CD8-positive, alpha-beta memory T cell (primary cell): Measurements from ENCODE around the gene ZFYVE27. TPM values are rescaled to one million over a fixed set of nuclear protein-coding genes. Genes with fewer than 3 reads are reported as not detected.

Experiments used
- CTCF ChIA-PET: fragments of 350-600 bp; sonication (Branson Sonifier 250); formaldehyde crosslinking; loops from one replicate; lab custom pipeline; 2021; ENCODE audit warnings: antibody characterized with exemption; lab: Charles Lee
- POLR2A ChIA-PET: fragments of 350-600 bp; sonication (Branson Sonifier 250); formaldehyde crosslinking; loops from one replicate; lab custom pipeline; 2021; ENCODE audit warnings: antibody characterized with exemption; lab: Charles Lee
- DNase-seq, 5 donors: peaks; one replicate each; pipeline versions ENCODE4 v3.0.0 to v3.0.0-alpha.2; 2020 to 2022; ENCODE audit warnings: mixed read lengths in 1 of 5
- H3K27ac ChIP-seq: one replicate; pipeline ENCODE4 v1.7.0; 2013; ENCODE audit warnings: low read depth, mild to moderate bottlenecking, low read length, moderate library complexity
- H3K27me3 ChIP-seq: 2 replicates; pipeline ENCODE4 v1.7.0; 2013; ENCODE audit warnings: low read length, mild to moderate bottlenecking; ENCODE audit not compliant: insufficient read depth, poor library complexity, severe bottlenecking
- H3K36me3 ChIP-seq: 2 replicates; pipeline ENCODE4 v1.7.0; 2013; ENCODE audit warnings: mild to moderate bottlenecking, low read length, moderate library complexity; ENCODE audit not compliant: insufficient read depth
- H3K4me1 ChIP-seq: 2 replicates; pipeline ENCODE4 v1.7.0; 2013; ENCODE audit warnings: mild to moderate bottlenecking, low read length, moderate library complexity; ENCODE audit not compliant: insufficient read depth
- H3K4me3 ChIP-seq: 2 replicates; pipeline ENCODE4 v1.7.0; 2013; ENCODE audit warnings: mild to moderate bottlenecking, low read length
- H3K9me3 ChIP-seq: 2 replicates; pipeline ENCODE4 v1.7.0; 2013; ENCODE audit warnings: mild to moderate bottlenecking, low read length
- H3K27ac Mint-ChIP-seq, 8 donors: one replicate each; pipeline ENCODE4 v1.8.0; 2020 to 2021; ENCODE audit warnings: mixed read lengths in 8 of 8, mild to moderate bottlenecking in 6 of 8, inconsistent platforms in 3 of 8, moderate library complexity in 3 of 8
- H3K27me3 Mint-ChIP-seq, 2 donors: one replicate each; pipeline ENCODE4 v1.8.0; 2020 to 2021; ENCODE audit warnings: mixed read lengths in 2 of 2, mild to moderate bottlenecking in 1 of 2, moderate library complexity in 1 of 2
- H3K36me3 Mint-ChIP-seq, 3 donors: one replicate each; pipeline ENCODE4 v1.8.0; 2020 to 2021; ENCODE audit warnings: mixed read lengths in 3 of 3, inconsistent platforms in 1 of 3, mild to moderate bottlenecking in 1 of 3
- H3K4me1 Mint-ChIP-seq, 3 donors: one replicate each; pipeline ENCODE4 v1.8.0; 2020 to 2021; ENCODE audit warnings: mixed read lengths in 3 of 3, inconsistent platforms in 1 of 3, mild to moderate bottlenecking in 1 of 3
- H3K4me3 Mint-ChIP-seq, 7 donors: one replicate each; pipeline ENCODE4 v1.8.0; 2020 to 2021; ENCODE audit warnings: mixed read lengths in 7 of 7, mild to moderate bottlenecking in 6 of 7, moderate library complexity in 4 of 7, inconsistent platforms in 2 of 7
- H3K9me3 Mint-ChIP-seq, 5 donors: one replicate each; pipeline ENCODE4 v1.8.0; 2020 to 2022; ENCODE audit warnings: mixed read lengths in 5 of 5, mild to moderate bottlenecking in 3 of 5, moderate library complexity in 2 of 5, inconsistent platforms in 1 of 5
- polyA plus RNA-seq: library from polyadenylated mRNA; unstranded; fragments of 300-500 nt; fragmentation: Illumina TruSeq; gene quantifications from one replicate; pipeline ENCODE4 v1.2.3, GENCODE V29; 2021
- total RNA-seq, 2 experiments: library from RNA; stranded (reverse); gene quantifications; one replicate each; pipeline ENCODE4 v1.2.3, GENCODE V29; 2021

The ZFYVE27 gene
- total and polyA plus RNA-seq, 3 experiments from 2014 or later, result 27.4 to 31.4 (median 28.6) TPM

- Histone ChIP-seq H3K4me3 (no peak overlapping the region), H3K4me1 (no peaks in the 10 kb centered on the region), H3K27ac (no peak overlapping the region), H3K9me3 (no peaks in the 10 kb centered on the region), H3K36me3 (peaks cover 65% of the 10 kb centered on the region), H3K27me3 (no peaks in the 10 kb centered on the region)
- Mint-ChIP-seq H3K9me3 (no peaks in the 10 kb centered on the region), H3K4me1 (no peaks in the 10 kb centered on the region), H3K4me3 (no peak overlapping the region), H3K27ac (peak overlapping the region in 3 of 8 donors; percentile 29 to 78 (median 66)), H3K36me3 (peaks cover 9 to 93% (median 28%) of the 10 kb centered on the region in 3 donors), H3K27me3 (no peaks in the 10 kb centered on the region)
- ChIA-PET POLR2A (no interaction called here), CTCF (interaction anchor here (1.6 kb wide), 1 partner anchor 114 kb away, joined by 7 read pairs; no protein-coding TSS in a partner anchor)
- no peak for DNase-seq
These were observed 17.8 kb downstream of the ZFYVE27 start for GRCh38 chr10:97754726-97755125.

GRCh38 chr10:97755718-97756117, 18.8 kb downstream of the ZFYVE27 start:
- Mint-ChIP-seq H3K36me3 (peaks cover 9 to 93% (median 27%) of the 10 kb centered on the region in 3 donors), H3K27ac (no peak overlapping the region), H3K4me3 (no peak overlapping the region), H3K9me3 (no peaks in the 10 kb centered on the region), H3K27me3 (no peaks in the 10 kb centered on the region), H3K4me1 (no peaks in the 10 kb centered on the region)
- ChIA-PET POLR2A (no interaction called here), CTCF (interaction anchor here (1.6 kb wide), 1 partner anchor 113 kb away, joined by 7 read pairs; no protein-coding TSS in a partner anchor)
- no peak for DNase-seq
- peaks cover 60% of the 10 kb centered on the region for H3K36me3 ChIP-seq
- no peak overlapping the region for H3K27ac ChIP-seq
- no peaks in the 10 kb centered on the region for H3K4me1 ChIP-seq
- no peaks in the 10 kb centered on the region for H3K9me3 ChIP-seq
- H3K27me3 ChIP-seq, result no peaks in the 10 kb centered on the region
- H3K4me3 ChIP-seq, result no peak overlapping the region

GRCh38 chr10:97757471-97757870, 20.5 kb downstream of the ZFYVE27 start:
- Histone ChIP-seq H3K4me1 (no peaks in the 10 kb centered on the region), H3K36me3 (peaks cover 49% of the 10 kb centered on the region), H3K9me3 (no peaks in the 10 kb centered on the region), H3K27me3 (no peaks in the 10 kb centered on the region), H3K4me3 (no peak overlapping the region), H3K27ac (no peak overlapping the region)
- peaks cover 9 to 93% (median 24%) of the 10 kb centered on the region in 3 donors for H3K36me3 Mint-ChIP-seq
- no peak overlapping the region for H3K4me3 Mint-ChIP-seq
- H3K9me3 Mint-ChIP-seq, result no peaks in the 10 kb centered on the region
- H3K27ac Mint-ChIP-seq, result no peak overlapping the region
- ChIA-PET CTCF (no interaction called here), POLR2A (no interaction called here)
- H3K4me1 Mint-ChIP-seq, result no peaks in the 10 kb centered on the region
- DNase-seq, result no peak
- no peaks in the 10 kb centered on the region for H3K27me3 Mint-ChIP-seq

- no peak overlapping the region for H3K4me3 Mint-ChIP-seq
- H3K9me3 Mint-ChIP-seq, result no peaks in the 10 kb centered on the region
- no peaks in the 10 kb centered on the region for H3K9me3 ChIP-seq
- H3K4me1 ChIP-seq, result no peaks in the 10 kb centered on the region
- ChIA-PET POLR2A (no interaction called here), CTCF (interaction anchor here (0.7 to 1.2 kb wide), 5 partner anchors 8 to 110 kb away, joined by 3 to 4 read pairs (median 3); no protein-coding TSS in a partner anchor)
- no peak overlapping the region for H3K4me3 ChIP-seq
- no peaks in the 10 kb centered on the region for H3K27me3 Mint-ChIP-seq
- H3K27ac ChIP-seq, result no peak overlapping the region
- DNase-seq, result peak in 4 of 5 donors; percentile 11 to 39 (median 17)
- peaks cover 9 to 78% (median 20%) of the 10 kb centered on the region in 3 donors for H3K36me3 Mint-ChIP-seq
- no peaks in the 10 kb centered on the region for H3K4me1 Mint-ChIP-seq
- H3K27me3 ChIP-seq, result no peaks in the 10 kb centered on the region
- peak overlapping the region in 2 of 8 donors; percentile 36 to 64 for H3K27ac Mint-ChIP-seq
- peaks cover 34% of the 10 kb centered on the region for H3K36me3 ChIP-seq
These were observed 22.4 kb downstream of the ZFYVE27 start for GRCh38 chr10:97759158-97759887.

- Mint-ChIP-seq H3K27ac (no peak overlapping the region), H3K4me1 (no peaks in the 10 kb centered on the region), H3K27me3 (peaks cover 0 to 2% of the 10 kb centered on the region in 2 donors), H3K36me3 (peaks cover 9 to 74% (median 18%) of the 10 kb centered on the region in 3 donors), H3K4me3 (no peak overlapping the region), H3K9me3 (no peaks in the 10 kb centered on the region)
- ChIA-PET POLR2A (no interaction called here), CTCF (interaction anchor here (0.6 to 1.1 kb wide), 5 partner anchors 9 to 110 kb away, joined by 3 to 4 read pairs (median 3); no protein-coding TSS in a partner anchor)
- no peaks in the 10 kb centered on the region for H3K27me3 ChIP-seq
- no peaks in the 10 kb centered on the region for H3K4me1 ChIP-seq
- no peak overlapping the region for H3K4me3 ChIP-seq
- DNase-seq, result no peak
- no peaks in the 10 kb centered on the region for H3K9me3 ChIP-seq
- H3K36me3 ChIP-seq, result peaks cover 28% of the 10 kb centered on the region
- H3K27ac ChIP-seq, result no peak overlapping the region
These were observed 23.0 kb downstream of the ZFYVE27 start for GRCh38 chr10:97759946-97760345.

GRCh38 chr10:97760461-97761257, 23.7 kb downstream of the ZFYVE27 start:
- H3K27me3 ChIP-seq, result no peaks in the 10 kb centered on the region
- no peaks in the 10 kb centered on the region for H3K9me3 ChIP-seq
- no peak overlapping the region for H3K4me3 Mint-ChIP-seq
- no peak for DNase-seq
- no peak overlapping the region for H3K4me3 ChIP-seq
- H3K27ac ChIP-seq, result no peak overlapping the region
- CTCF ChIA-PET, result interaction anchor here (0.6 to 1.1 kb wide), 5 partner anchors 10 to 109 kb away, joined by 3 to 4 read pairs (median 3); no protein-coding TSS in a partner anchor
- no peaks in the 10 kb centered on the region for H3K4me1 ChIP-seq
- peaks cover 0 to 2% of the 10 kb centered on the region in 2 donors for H3K27me3 Mint-ChIP-seq
- peaks cover 5 to 67% (median 16%) of the 10 kb centered on the region in 3 donors for H3K36me3 Mint-ChIP-seq
- POLR2A ChIA-PET, result no interaction called here
- H3K4me1 Mint-ChIP-seq, result no peaks in the 10 kb centered on the region
- peak overlapping the region in 1 of 8 donors; percentile 36 for H3K27ac Mint-ChIP-seq
- peaks cover 21% of the 10 kb centered on the region for H3K36me3 ChIP-seq
- H3K9me3 Mint-ChIP-seq, result no peaks in the 10 kb centered on the region

- Mint-ChIP-seq H3K27me3 (peaks cover 0 to 2% of the 10 kb centered on the region in 2 donors), H3K4me3 (no peak overlapping the region), H3K9me3 (no peaks in the 10 kb centered on the region), H3K4me1 (no peaks in the 10 kb centered on the region), H3K36me3 (peaks cover 5 to 59% (median 16%) of the 10 kb centered on the region in 3 donors), H3K27ac (peak overlapping the region in 2 of 8 donors; percentile 33 to 63)
- Histone ChIP-seq H3K9me3 (no peaks in the 10 kb centered on the region), H3K4me1 (no peaks in the 10 kb centered on the region), H3K36me3 (peaks cover 19% of the 10 kb centered on the region), H3K4me3 (no peak overlapping the region), H3K27me3 (no peaks in the 10 kb centered on the region), H3K27ac (no peak overlapping the region)
- ChIA-PET CTCF (no interaction called here), POLR2A (no interaction called here)
- DNase-seq, result no peak
These were observed 24.5 kb downstream of the ZFYVE27 start for GRCh38 chr10:97761331-97761865.
